Measurements from ENCODE around the gene NPAS2. TPM values are rescaled to one million over a fixed set of nuclear protein-coding genes. Genes with fewer than 3 reads are reported as not detected.

NPAS2 gene
- total RNA-seq, 1 donor from 2014 or later: 5.5 TPM

DNA sequence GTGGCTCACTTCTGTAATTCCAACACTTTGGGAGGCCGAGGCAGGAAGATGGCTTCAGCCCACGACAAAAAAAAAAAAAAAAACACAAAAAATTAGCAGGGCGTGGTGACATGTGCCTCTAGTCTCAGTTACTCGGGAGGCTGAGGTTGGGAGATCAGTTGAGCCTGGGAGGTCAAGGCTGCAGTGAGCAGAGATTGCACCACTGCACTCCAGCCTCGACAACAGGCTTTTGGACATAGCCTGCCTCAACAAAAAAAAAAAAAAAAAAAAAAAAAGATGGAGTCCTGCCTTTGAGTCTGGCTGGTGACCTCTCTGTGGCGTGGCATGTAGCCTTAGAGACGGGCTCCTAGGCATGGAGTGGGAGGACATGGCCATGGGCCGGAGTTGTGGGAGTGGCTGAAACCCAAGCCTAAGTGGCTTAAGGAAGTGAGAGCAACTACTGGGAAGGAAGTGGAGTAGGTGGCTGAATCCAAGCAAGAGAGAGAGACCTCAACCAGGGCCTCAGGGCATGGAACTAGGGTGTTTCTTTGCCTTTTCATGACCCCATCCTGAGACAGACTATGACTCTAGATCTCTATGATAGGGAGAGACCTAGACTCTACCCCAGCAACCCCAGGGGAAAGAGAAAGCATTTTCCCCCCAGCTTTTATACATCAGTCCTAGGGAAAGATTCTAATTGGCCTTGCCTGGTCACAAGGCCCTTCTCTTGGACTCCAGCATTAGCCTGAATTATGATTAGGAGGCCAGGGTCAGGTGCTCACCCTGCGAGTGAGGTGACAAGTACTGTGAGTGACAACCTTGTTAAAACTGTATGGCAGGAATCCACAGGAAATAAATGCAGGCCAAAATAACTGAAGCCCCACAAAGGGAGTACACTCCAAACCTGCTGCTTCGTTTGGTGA is 34.2 kb downstream of the NPAS2 start:
- TF ChIP-seq CTCF (IDR thresholded peaks at IDR 0.05; ENCODE audit: insufficient read depth, low read depth, low read length) (no peak), EZH2 (IDR thresholded peaks at IDR 0.05; ENCODE audit: insufficient read depth, low read length) (no peak)
- H3K27me3 ChIP-seq (ENCODE audit: insufficient read depth, low read length): no peaks in the 10 kb centered on the region
- H3K9me3 ChIP-seq (ENCODE audit: insufficient read depth, low read depth, low read length): no peaks in the 10 kb centered on the region
- peaks cover 11% of the 10 kb centered on the region for H4K20me1 ChIP-seq (ENCODE audit: insufficient read depth, low read length)
- peaks cover 10% of the 10 kb centered on the region for H3K4me1 ChIP-seq (ENCODE audit: insufficient read depth, low read length)
- no peak overlapping the region for H3K27ac ChIP-seq (ENCODE audit: low read depth, low read length)
- Mint-ChIP-seq H3K27ac (ENCODE audit: unreplicated experiment) (no peak overlapping the region), H3K36me3 (ENCODE audit: low read depth, unreplicated experiment) (no peaks in the 10 kb centered on the region), H3K27me3 (ENCODE audit: low read depth, unreplicated experiment) (peaks cover 1% of the 10 kb centered on the region), H3K4me1 (ENCODE audit: low read depth, unreplicated experiment) (peaks cover 8% of the 10 kb centered on the region), H3K9me3 (ENCODE audit: unreplicated experiment) (no peaks in the 10 kb centered on the region), H3K4me3 (ENCODE audit: unreplicated experiment) (no peak overlapping the region)
- no peaks in the 10 kb centered on the region for H3K36me3 ChIP-seq (ENCODE audit: insufficient read depth, low read length)
- no peak overlapping the region for H3K4me2 ChIP-seq (ENCODE audit: low read length)
- DNase-seq (ENCODE audit: low read depth): no peak
- FAIRE-seq: no peak
- H3K9ac ChIP-seq (ENCODE audit: low read length): no peak overlapping the region
- H2AFZ ChIP-seq (ENCODE audit: low read depth, low read length): no peak overlapping the region
- H3K79me2 ChIP-seq (ENCODE audit: insufficient read depth, low read length): peaks cover 17% of the 10 kb centered on the region
- no peak overlapping the region for H3K4me3 ChIP-seq (ENCODE audit: insufficient read depth, low read depth, low read length)

GRCh38 chr2:100855084-100855483 is 35.1 kb downstream of the NPAS2 start:
- DNase-seq (ENCODE audit: low read depth) (no peak), FAIRE-seq (no peak)
- no peaks in the 10 kb centered on the region for H3K9me3 Mint-ChIP-seq (ENCODE audit: unreplicated experiment)
- H3K27me3 ChIP-seq (ENCODE audit: insufficient read depth, low read length): no peaks in the 10 kb centered on the region
- H3K27me3 Mint-ChIP-seq (ENCODE audit: low read depth, unreplicated experiment): peaks cover 1% of the 10 kb centered on the region
- TF ChIP-seq CTCF (IDR thresholded peaks at IDR 0.05; ENCODE audit: insufficient read depth, low read depth, low read length) (no peak), EZH2 (IDR thresholded peaks at IDR 0.05; ENCODE audit: insufficient read depth, low read length) (no peak)
- no peak overlapping the region for H3K4me3 Mint-ChIP-seq (ENCODE audit: unreplicated experiment)
- H4K20me1 ChIP-seq (ENCODE audit: insufficient read depth, low read length): peaks cover 6% of the 10 kb centered on the region
- H3K36me3 ChIP-seq (ENCODE audit: insufficient read depth, low read length): no peaks in the 10 kb centered on the region
- H3K9me3 ChIP-seq (ENCODE audit: insufficient read depth, low read depth, low read length): no peaks in the 10 kb centered on the region
- H3K4me3 ChIP-seq (ENCODE audit: insufficient read depth, low read depth, low read length): no peak overlapping the region
- no peak overlapping the region for H2AFZ ChIP-seq (ENCODE audit: low read depth, low read length)
- peaks cover 8% of the 10 kb centered on the region for H3K4me1 Mint-ChIP-seq (ENCODE audit: low read depth, unreplicated experiment)
- peaks cover 24% of the 10 kb centered on the region for H3K79me2 ChIP-seq (ENCODE audit: insufficient read depth, low read length)
- H3K4me2 ChIP-seq (ENCODE audit: low read length): no peak overlapping the region
- no peak overlapping the region for H3K27ac ChIP-seq (ENCODE audit: low read depth, low read length)
- H3K9ac ChIP-seq (ENCODE audit: low read length): no peak overlapping the region
- no peaks in the 10 kb centered on the region for H3K36me3 Mint-ChIP-seq (ENCODE audit: low read depth, unreplicated experiment)
- no peak overlapping the region for H3K27ac Mint-ChIP-seq (ENCODE audit: unreplicated experiment)
- H3K4me1 ChIP-seq (ENCODE audit: insufficient read depth, low read length): peaks cover 10% of the 10 kb centered on the region

GRCh38 chr2:100855606-100856005 is 35.7 kb downstream of the NPAS2 start:
- Histone ChIP-seq H3K4me3 (ENCODE audit: insufficient read depth, low read depth, low read length) (no peak overlapping the region), H3K36me3 (ENCODE audit: insufficient read depth, low read length) (no peaks in the 10 kb centered on the region), H3K4me1 (ENCODE audit: insufficient read depth, low read length) (peaks cover 10% of the 10 kb centered on the region), H3K9me3 (ENCODE audit: insufficient read depth, low read depth, low read length) (no peaks in the 10 kb centered on the region), H3K9ac (ENCODE audit: low read length) (no peak overlapping the region), H2AFZ (ENCODE audit: low read depth, low read length) (no peak overlapping the region), H4K20me1 (ENCODE audit: insufficient read depth, low read length) (peaks cover 9% of the 10 kb centered on the region), H3K27me3 (ENCODE audit: insufficient read depth, low read length) (no peaks in the 10 kb centered on the region), H3K4me2 (ENCODE audit: low read length) (no peak overlapping the region), H3K27ac (ENCODE audit: low read depth, low read length) (no peak overlapping the region), H3K79me2 (ENCODE audit: insufficient read depth, low read length) (peaks cover 28% of the 10 kb centered on the region)
- Mint-ChIP-seq H3K4me1 (ENCODE audit: low read depth, unreplicated experiment) (peaks cover 8% of the 10 kb centered on the region), H3K4me3 (ENCODE audit: unreplicated experiment) (no peak overlapping the region), H3K27me3 (ENCODE audit: low read depth, unreplicated experiment) (peaks cover 1% of the 10 kb centered on the region), H3K36me3 (ENCODE audit: low read depth, unreplicated experiment) (no peaks in the 10 kb centered on the region), H3K9me3 (ENCODE audit: unreplicated experiment) (no peaks in the 10 kb centered on the region), H3K27ac (ENCODE audit: unreplicated experiment) (no peak overlapping the region)
- FAIRE-seq: no peak
- TF ChIP-seq EZH2 (IDR thresholded peaks at IDR 0.05; ENCODE audit: insufficient read depth, low read length) (no peak), CTCF (IDR thresholded peaks at IDR 0.05; ENCODE audit: insufficient read depth, low read depth, low read length) (no peak)
- no peak for DNase-seq (ENCODE audit: low read depth)

Data from astrocyte (in vitro differentiated cells and primary cell).